RPMI8226 (cell line): ENCODE data around the gene SLAMF9.

Source experiments
- DNase-seq: peaks from one replicate; pipeline ENCODE4 v3.0.0-alpha.2; 2015

SLAMF9 gene

DNA sequence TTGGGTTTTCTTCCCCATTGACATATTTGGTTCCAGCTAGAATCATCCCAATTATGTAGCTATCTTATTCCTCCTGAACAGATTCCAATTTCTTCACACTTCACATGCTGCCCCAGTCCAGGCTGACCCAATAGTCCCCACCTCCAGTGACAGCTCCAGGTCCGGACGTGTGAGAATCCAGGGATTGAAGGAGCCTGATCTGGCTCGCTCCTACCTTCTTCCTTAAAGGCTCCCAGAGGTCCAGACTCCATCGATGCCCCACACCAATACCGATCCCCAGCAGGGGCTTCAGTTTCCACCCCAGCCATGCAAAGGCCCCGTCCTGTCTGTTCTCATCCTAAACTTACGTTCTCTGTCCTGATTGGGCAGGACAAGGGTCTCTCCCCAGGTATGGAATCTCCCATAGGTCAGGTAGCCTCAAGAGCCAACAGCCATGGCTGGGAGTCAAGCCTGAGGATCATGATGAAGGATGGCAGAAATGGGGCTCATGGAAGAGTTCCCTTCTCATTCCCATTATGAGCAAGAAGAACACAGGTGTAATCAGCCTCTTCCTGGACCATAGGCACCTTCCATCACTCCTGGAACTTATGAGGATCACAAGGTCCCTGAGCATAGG is 20.4 kb upstream of the SLAMF9 start:
- DNase-seq: no peak

DNA sequence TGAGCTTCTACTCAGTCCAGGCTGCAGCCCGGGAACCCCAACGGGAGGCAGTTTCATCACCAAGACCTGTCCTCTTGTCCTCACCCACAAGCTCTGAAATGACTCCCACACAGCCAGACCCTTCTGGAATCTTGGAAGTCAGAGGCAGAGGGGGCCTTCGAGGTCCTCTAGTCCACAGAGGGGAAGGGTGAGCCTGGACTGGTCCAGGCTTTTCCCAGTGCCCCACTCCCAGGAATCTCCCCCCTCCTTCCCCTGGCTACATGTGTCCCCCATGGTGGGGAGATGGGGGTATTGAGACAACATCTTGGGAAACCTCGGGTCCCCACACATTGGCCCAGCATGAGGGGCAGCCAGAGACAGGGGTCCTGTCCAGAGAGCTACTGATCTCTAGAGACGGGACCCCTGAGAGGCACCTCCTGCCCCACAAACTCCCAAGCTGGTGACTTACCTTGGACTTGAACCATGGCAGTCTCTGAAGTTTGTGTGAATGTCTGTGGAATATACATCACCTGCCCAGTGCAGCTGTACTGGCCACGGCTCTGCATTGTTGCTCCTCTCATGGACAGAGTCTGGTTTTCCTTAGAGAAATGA is 19.4 kb upstream of the SLAMF9 start:
- DNase-seq: no peak

DNA sequence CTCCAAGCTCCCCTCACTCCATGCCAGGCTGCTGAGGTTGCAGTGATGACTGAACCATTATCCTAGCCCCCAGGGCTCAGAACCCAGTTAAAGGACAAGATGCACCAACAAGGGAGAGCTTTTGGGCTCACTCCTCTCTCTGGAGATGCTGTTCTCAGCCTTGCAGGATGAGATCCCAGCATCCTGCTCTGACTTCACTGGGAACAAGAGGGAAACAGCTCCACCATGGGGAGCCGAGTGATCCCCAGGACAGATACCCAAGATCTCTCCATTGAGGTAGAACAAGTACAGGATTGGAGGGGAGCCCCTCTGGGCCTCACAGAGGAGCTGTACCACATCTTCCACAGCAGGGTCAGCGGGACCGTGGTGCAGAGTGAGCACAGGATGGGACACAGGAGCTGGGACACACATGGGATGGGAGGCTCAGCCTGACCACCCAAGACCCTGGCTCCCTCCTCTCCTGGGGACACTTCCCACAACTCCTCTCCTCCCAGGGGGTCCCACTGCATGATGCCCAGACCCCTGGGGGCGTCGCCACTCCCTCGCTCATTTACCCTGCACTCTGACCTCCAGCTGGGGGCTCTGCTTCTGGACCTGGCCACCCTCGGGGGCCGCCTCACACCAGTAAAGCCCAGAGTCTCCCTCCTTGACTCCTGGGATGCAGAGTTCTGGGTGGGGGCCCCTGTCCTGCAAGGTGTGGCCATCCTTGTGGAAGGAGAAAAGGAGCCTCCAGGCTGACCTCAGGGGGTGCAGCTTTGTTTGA is 18.6 kb upstream of the SLAMF9 start:
- no peak for DNase-seq

DNA sequence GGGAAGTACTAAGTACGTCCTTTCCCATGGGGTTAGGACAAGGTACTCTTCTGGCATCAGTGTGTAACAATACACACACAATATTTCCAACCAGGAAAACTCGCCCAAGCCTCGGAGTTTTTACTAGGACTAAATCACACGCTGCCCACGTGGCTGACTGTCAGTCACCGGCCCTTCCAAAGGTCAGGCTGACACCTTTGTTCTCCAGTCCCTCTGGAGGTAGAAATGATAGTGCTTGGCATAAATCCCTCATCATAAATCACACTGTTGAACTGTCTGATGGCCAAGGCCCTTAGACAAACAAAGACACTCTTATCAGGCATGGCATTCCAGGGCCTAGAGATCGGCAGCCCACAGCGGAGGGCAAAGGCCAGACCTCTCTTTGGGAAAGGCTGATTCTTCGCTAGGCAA is 16.9 kb upstream of the SLAMF9 start:
- no peak for DNase-seq

DNA sequence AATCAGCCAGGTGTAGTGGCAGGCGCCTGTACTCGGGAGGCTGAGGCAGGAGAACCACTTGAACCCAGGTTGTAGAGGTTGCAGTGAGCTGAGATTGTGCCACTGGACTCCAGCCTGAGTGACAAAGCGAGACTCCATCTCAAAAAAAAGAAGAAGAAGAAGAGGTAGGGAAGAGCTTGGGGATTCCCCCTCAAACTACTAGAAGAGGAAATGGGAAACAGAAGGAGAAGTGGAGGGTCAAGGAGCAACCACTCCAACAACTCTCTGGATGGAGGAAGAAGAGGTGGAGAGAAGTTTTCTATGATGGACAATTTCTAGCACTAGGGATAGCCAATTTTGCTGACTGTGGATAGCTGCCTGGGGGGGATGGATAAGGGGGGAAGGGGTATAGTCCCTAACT is 14.9 kb upstream of the SLAMF9 start:
- DNase-seq: no peak

DNA sequence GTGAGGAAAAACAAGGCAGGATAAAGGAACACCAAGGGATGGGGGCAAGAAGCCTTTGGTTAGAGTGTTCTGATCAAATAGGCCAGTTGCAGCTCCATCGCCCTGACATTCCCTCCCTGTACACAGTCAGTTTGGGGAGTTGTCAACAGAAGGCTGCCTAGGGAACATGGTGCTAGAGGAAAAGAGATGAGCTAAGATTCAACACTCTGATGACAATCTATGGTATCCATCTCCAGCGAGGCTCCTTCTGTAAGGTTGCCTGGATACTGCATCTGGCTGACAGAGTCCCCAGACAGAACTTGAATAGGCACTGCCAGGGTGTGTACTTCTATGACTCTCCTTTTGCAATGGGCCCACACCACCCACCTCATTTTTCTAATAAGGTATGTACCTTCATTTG is 11.2 kb upstream of the SLAMF9 start:
- DNase-seq: no peak

DNA sequence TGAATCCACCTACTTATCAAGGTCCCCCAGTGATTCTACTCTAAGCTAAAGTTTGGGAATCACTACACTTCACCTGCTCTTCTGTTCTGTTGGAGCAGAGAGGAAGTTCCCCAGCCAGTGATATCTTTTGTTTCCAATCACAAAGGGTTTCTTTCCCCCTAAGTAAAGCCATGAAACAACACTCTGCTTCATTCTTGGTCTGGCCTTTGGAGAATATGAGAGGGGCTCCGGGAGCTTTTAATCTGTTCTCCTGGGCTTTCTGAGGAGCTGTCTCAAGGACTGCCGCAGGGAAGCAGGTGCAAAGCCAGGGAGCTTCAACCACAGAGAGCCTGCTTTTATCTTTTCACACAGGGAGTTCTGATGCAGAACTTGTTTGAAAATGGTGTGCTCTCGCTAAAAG is 10.1 kb upstream of the SLAMF9 start:
- no peak for DNase-seq

DNA sequence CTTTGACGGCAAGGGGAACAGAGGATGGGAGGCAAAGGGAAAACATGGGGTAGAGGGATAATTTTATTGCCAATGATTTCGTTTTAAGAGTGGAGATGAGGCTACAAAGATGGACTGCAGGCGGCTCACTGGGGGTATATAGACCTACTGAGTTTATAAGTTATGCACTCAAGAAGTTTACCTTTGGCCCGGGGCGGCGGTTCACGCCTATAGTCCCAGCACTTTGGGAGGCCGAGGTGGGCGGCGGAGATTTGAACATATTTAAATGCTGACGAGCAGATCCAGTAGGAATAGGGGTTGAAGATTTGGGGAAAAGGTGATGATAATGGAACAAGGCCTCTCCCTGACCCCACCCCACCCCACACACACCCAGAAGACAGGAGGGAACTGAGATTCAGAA is 8.1 kb upstream of the SLAMF9 start:
- no peak for DNase-seq

DNA sequence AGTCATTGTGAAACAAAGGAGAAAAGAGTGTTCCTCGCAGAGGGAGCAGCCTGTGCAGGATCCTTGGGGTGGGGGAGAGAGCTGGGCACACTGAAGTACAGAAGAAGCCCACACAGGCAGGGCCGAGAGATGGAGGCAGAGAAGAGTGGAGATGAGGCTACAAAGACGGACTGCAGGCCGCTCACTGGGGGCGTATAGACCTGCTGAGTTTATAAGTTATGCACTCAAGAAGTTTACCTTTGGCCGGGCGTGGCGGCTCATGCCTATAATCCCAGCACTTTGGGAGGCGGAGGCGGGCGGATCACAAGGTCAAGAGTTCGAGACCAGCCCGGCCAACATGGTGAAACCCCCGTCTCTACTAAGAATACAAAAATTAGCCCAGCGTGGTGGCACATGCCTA is 7.6 kb upstream of the SLAMF9 start:
- no peak for DNase-seq

DNA sequence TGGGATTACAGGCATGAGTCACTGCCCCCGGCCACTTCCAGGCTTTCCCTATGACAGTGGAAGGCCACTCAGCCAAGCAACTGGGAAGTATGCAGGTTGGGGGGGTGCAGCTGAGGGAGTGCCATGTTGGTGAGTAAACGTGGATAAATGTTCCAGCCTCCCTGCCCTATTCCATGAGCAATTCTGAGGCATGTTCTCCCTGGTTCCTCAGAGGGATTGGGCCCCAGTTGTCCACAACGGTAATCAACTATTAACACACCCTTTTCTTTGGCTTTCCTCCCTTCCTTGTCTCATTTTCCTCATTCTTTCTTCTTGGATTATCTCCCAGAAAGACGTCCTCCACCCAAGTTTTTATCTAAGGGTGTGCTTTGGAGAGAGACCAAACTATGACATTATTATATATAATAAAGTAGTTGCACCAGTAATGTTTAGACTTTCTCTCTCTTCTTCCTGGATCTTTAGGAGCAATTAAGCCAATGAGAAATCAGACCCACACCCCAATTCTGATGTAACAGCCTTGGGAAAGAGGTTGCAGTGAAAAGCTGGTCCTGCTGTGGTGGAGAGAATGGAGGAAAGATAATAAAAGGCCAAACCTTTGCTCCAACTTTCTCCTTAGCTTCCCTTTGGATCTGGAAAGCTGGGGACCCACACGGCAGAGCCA is 6.8 kb upstream of the SLAMF9 start:
- DNase-seq: no peak

DNA sequence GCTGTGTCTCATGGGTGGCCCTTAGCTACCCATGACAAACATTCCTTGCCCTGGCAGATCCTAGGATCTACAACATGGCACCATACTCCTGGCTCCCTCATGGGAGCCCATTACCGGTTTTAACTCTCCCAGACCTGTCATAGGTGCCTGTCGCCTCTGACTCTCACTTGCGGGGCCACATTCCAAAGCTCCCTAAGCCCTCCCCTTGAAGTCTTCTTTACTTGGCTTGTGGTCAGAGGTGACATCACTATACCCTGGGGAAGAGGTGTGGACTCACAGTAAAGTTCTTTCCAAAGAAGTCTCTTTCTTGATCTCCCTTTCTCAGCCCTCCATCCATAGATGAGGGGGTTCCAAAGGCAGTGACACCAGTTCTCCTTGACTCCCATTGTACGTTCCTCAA is 5.4 kb upstream of the SLAMF9 start:
- no peak for DNase-seq

DNA sequence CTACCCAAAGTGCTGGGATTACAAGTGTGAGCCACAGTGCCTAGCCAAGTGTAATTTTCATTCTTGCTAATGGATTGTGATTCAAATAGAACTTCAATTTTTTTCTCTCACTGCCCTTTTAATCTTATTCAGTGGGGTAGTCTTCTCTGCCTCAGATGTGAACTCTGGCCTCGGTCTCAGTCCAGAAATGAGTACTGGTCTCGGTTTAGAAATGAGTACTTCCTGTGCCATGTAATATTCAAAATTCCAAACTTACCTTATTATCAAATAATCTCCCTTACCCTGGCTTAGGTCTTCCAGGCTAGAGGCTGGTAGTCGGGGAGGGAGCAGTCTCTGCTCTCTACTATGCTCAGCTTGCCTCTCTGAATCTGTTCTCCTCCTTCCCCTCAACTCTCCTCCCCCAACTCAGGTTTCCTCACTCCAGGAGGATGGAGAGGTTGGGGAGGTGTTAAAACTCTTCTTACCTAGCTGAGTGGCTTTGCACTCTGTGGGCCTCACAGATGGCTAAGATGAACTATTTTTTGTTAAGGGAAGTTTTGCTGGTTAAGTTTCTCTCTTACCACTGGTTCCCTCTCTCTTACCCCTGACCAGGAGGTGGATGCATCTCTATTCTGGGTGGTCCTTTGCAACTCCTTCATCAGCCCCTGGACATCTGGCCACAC is 4.8 kb upstream of the SLAMF9 start:
- DNase-seq: no peak

DNA sequence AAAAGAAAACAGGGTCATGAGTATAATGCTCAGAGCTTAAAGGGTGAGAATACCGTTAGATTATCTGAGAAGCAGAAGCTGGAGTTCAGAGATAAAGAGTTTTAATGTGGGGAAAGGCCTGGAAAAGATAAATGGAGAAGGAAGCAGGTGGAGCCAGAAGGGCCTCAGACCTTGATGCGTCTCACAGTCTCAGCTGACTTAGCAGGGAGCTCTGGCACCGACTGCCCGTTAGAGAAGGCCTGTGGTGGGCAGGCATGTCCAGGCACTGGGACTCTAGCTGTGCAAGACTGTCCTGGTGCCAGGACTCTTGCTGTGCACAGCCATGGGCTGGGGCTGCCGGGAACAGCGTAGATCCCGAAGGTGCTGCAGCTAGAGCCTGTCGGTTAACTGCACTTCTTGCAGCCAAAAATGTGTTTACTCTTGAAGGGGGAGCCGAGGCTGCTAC is 3.8 kb upstream of the SLAMF9 start:
- DNase-seq: no peak

DNA sequence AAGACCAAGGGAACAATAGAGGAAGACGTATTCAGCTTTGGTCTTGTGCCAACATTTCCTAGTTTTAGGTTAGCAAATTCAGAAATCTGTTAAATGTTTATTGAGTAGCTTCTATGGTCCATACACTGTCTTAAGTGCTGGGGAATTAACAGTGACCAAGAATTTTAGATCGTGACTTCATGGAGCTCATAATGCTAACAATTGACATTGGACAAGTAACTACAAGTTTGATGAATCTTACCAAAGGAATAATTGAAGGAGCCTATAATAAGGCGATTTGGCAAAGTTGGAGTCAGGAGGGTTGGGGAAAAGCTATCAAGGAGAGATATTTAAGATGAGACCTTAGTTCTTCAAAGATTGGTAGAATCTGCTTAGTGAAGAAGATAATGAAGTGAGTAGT is 1.4 kb upstream of the SLAMF9 start:
- no peak for DNase-seq

DNA sequence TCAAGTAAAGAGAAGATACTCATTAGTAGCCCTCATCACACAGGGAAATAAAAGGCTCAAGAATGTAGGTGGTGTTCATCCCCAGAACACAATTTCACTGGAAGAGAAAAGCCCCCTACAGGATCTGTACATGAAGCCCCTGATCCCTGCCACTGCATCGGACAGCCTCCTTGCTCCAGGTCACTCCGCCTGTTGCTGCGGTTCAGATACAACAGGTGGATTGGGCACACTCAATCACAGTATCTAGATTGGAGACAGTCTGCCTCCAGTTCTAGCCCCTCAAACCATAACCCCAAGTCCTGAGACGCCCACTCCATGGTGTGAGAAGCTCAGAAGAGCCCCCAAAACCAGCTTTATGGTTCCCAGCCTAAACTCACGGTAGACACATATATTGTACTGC is 1.1 kb downstream of the SLAMF9 start:
- DNase-seq: no peak

DNA sequence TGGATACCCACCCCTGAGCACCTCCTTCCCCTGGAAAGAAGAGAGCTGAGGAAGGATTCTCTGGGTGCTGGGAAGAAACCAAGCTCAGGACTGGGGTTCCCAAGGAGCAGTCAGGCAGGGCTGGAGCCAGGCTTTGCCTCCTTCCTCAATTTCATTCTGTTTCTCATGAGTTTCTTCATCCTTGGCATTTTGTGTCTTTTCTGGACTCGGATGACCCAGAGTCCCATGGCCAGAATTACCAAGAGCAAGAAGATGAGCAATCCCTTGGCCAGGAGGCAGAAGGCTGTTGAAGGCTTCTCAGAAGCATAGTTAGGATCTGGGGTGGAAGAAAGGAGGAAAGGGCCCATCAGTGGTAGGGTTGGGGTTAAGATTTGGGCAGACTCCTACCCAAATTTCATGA is 2.5 kb downstream of the SLAMF9 start:
- no peak for DNase-seq

DNA sequence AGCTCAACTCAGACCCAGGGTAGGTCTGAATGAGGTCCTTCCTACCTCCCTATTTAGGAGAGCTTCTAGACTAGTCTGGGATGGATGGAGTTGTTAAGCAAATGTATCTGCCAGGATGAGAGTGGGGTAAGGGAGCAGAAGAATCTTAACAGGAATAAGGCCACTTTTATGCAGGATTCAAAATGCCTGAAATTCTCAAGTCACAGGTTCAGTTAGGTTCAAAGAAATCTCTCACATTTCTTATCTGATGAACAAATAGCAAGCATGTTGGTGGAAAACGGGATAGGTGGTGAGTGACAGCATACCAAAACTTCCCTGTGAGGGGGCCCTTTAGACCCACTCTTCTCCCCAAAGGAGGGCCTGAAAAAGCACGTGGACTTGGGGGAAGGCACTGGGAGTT is 3.0 kb downstream of the SLAMF9 start:
- DNase-seq: no peak

DNA sequence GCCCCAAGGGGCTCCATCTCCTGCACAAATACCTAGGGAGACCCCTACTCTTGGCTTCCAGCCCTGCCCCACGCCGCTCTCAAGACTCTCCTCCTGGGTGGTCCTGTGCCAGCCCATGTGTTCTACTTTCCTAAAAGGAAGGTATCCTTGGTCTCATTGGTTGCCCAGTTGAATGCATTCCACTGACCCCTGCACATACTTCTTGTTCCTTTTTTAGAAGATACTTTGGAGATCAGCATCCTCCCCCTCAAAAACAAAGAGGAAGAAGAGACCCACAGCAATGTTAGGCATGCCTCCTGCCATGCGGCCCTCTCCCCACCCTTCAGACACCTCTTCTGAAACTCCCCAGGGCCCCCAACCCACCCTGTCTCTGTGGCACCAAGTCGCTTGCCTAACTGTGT is 4.1 kb downstream of the SLAMF9 start:
- DNase-seq: no peak

DNA sequence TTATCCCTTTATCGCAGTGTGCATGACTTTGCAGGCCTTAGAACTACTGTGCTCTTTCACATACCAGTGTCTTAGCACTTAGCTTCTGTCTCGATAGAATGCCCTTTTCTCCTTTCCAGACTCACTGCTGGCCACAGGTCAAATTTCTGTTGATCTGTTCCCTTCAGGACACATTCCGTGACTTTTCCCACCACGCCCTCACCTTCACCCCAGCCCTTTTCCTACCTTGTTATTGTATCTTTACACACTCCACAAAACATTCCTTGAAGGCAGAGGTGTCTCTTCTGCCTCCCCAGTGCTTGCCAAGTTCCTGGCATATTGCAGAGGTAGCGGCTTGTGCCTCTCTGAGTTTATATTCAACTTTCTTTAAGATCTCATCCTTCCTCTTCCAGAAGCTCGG is 4.9 kb downstream of the SLAMF9 start:
- no peak for DNase-seq

DNA sequence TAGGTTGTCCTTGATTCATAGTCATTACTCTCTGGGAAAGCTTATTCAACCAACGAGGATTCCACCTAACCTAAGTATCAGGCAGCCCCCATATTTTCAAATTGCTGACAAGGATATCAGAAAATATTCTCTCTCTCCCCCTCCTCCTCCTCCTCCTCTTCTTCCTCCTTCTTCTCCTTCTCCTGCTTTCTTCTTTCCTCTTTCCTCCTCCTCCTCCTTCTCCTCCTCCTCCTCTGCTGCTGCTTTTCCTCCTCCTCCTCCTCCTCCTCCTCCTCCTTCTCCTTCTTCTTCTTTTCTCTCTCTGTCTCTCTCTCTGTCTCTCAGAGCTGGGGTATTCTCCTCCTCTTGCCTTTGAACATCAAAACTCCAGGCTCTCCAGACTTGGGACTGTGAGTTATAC is 6.1 kb downstream of the SLAMF9 start:
- no peak for DNase-seq

DNA sequence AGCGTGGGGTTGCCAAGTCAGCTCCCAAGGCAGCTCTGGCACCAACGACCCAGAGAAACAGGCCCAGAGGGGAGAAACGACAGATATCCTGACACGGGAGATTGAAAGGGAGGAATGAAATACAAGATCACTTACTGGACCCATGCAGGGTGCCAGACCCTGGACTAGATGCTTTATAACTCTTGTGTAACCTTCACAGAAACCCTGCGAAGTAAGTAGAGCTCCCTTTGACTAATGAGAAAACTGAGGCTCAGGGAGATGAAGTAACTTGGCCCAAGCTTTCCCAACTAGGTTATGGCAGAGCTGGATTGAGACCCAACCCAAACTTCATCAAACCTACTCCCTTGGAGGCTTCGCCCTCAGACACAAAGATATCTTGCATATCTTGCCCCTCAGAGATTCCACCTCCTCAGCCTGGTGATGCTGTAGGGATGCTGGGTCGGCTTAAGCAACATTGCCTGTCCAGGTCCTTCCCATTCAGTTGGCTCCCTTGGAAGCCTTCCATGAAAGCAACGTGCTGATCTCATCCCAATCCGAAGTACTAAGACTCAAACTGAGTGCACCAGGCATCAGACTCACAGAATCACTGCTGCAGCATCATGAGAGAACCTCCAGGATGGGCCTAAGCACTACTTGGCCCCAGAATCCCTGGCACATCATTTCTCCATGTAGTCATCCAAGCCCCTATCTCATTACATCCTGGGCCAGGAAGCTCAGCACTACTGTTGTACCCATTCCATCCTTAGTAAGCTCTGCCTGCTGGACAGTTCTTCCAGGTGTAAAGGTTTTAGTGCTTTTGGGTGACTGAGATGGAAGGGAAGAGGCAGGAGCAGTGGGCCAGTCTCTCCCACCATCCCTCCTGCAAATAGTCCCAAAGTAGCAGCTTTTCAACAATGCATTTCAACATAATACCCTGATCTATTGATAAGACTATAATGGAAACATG is 7.5 kb downstream of the SLAMF9 start:
- DNase-seq: no peak
